Heart left ventricle (tissue), 13 donors: ENCODE measurements around the gene HOXC13.

ENCODE experiments used
- CTCF ChIP-seq, 12 donors: fragments of 200-600 bp; sonication (generic) in 4 of 12; IDR thresholded peaks; one replicate each; pipeline versions ENCODE4 v1.5.0 to v1.8.0; 2018 to 2022; ENCODE audit warnings: antibody characterized with exemption in 12 of 12, mild to moderate bottlenecking in 5 of 12
- POLR2A ChIP-seq, 2 donors: fragments of 450-650 bp; IDR thresholded peaks; one replicate each; pipeline ENCODE4 v1.6.1; 2017; ENCODE audit warnings: antibody characterized with exemption in 2 of 2, mild to moderate bottlenecking in 2 of 2, moderate library complexity in 2 of 2
- donor health status: ischemic (EF 13 %, LVEDD 7.1; RV severe dilation, severe dysfunction).
- donor health status: DM: no; HTN: yes; CAD: no.
- donor health status: DM: no; HTN: no; CAD: no.
- donor health status: ischemic (EF 25% LVEDD 6.9; RV normal size, moderate dysfunction).
- donor health status: ischemic (EF 25% LVEDD 5.7; RV mildly dilated, moderate dysfunction).
- donor health status: ischemic (EF 35%, LVEDD 5.7; RV mildly dilated, moderate dysfunction).
- donor health status: nonischemic (EF 11% LVEDD 7.7; RV severe dilation, severe dysfunction).
- donor health status: DM: yes; HTN: yes; CAD: no.
- donor health status: PGD.
- donor health status: ischemic (EF 29% LVEDD 5.4; RV normal size, mild dysfunction).
- donor health status: nonischemic (EF 23%, LVEDD 6.1; RV moderate dilation, normal function).

- TF ChIP-seq CTCF (IDR thresholded peaks at IDR 0.05): no peak
- TF ChIP-seq POLR2A (IDR thresholded peaks at IDR 0.05): no peak
Observed at GRCh38 chr12:53980104-53980801, 41.6 kb downstream of the HOXC13 start.
